H1 (cell line): ENCODE data around the gene MYO5A. TPM values are rescaled to one million over a fixed set of nuclear protein-coding genes. Genes with fewer than 3 reads are reported as not detected.

ENCODE experiments used
- ATF3 ChIP-seq: IDR thresholded peaks from 2 replicates; pipeline ENCODE4 v1.6.1; 2011; ENCODE audit warnings: low read depth, mild to moderate bottlenecking, low read length; ENCODE audit not compliant: insufficient read depth
- CHD7 ChIP-seq: fragments of 300-600 bp; sonication (generic); IDR thresholded peaks from 2 replicates; pipeline ENCODE4 v1.7.1; 2012; ENCODE audit warnings: low read length, moderate library complexity, mild to moderate bottlenecking, inconsistent platforms; ENCODE audit not compliant: insufficient replicate concordance
- EZH2 ChIP-seq: fragments of 200-600 bp; sonication (generic); IDR thresholded peaks from 2 replicates; pipeline ENCODE4 v1.7.1; 2012; ENCODE audit warnings: low read depth, mild to moderate bottlenecking, moderate library complexity, low read length, inconsistent platforms; ENCODE audit not compliant: severe bottlenecking
- polyA plus RNA-seq, 7 experiments: library from polyadenylated mRNA; depleted of rRNA in 3 of 7; stranded (reverse) in 5 of 7; unstranded in 2 of 7; fragments of >200 nt in 5 of 7; fragments of 200-250 nt in 2 of 7; gene quantifications; 1 replicate in 5 of 7; 2 replicates in 1 of 7; 4 replicates in 1 of 7; pipeline versions ENCODE4 v1.2.1 to v1.2.3, GENCODE V29; 2011 to 2013; ENCODE audit warnings: missing spikeins in 2 of 7, mixed read lengths in 2 of 7
- total RNA-seq: library from RNA; stranded (reverse); fragmentation: NEBNext Ultra II Directional; extraction: Animal tissue kit (Norgen Biotek cat#: 25700); gene quantifications from 2 replicates; pipeline ENCODE4 v1.2.1, GENCODE V29; 2021

Gene MYO5A
- total and polyA plus RNA-seq, 2 of the 8 experiments (the other 6 are each of a cell fraction or from before 2014, with no cell fraction given) = 11.4 to 24.7 TPM

- no peak for TF ChIP-seq CHD7
- no peak for TF ChIP-seq EZH2
- TF ChIP-seq ATF3 = no peak
These were observed 113.1 kb downstream of the MYO5A start (continued) for GRCh38 chr15:52415628-52416027.
